H9 (cell line): ENCODE data around the gene UBE4A. TPM values are rescaled to one million over a fixed set of nuclear protein-coding genes. Genes with fewer than 3 reads are reported as not detected.

Experiments used
- DNase-seq: peaks from one replicate; pipeline ENCODE4 v3.0.0-alpha.2; 2017
- H2AFZ ChIP-seq: one replicate; pipeline ENCODE4 v1.6.1; 2013; ENCODE audit warnings: mild to moderate bottlenecking, low read length, control low read depth, moderate library complexity
- H2AK5ac ChIP-seq: 2 replicates; pipeline ENCODE4 v1.6.1; 2013; ENCODE audit warnings: low read length, control low read depth, mixed read lengths; ENCODE audit not compliant: insufficient read length
- H2BK120ac ChIP-seq: one replicate; pipeline ENCODE4 v1.6.1; 2013; ENCODE audit warnings: low read depth, mild to moderate bottlenecking, low read length, control low read depth, inconsistent platforms; ENCODE audit not compliant: poor library complexity, severe bottlenecking
- H2BK12ac ChIP-seq: 2 replicates; pipeline ENCODE4 v1.6.1; 2013; ENCODE audit warnings: low read length, control low read depth, mixed read lengths, low read depth; ENCODE audit not compliant: insufficient read length
- H2BK15ac ChIP-seq: 2 replicates; pipeline ENCODE4 v1.6.1; 2013; ENCODE audit warnings: low read depth, low read length, control low read depth
- H2BK20ac ChIP-seq: one replicate; pipeline ENCODE4 v1.6.1; 2013; ENCODE audit warnings: low read depth, mild to moderate bottlenecking, low read length, control low read depth, inconsistent platforms; ENCODE audit not compliant: poor library complexity, severe bottlenecking
- H2BK5ac ChIP-seq: 2 replicates; pipeline ENCODE4 v1.6.1; 2013; ENCODE audit warnings: low read length, control low read depth, mixed read lengths; ENCODE audit not compliant: insufficient read length
- H3K14ac ChIP-seq: 2 replicates; pipeline ENCODE4 v1.6.1; 2013; ENCODE audit warnings: low read length, control low read depth; ENCODE audit not compliant: insufficient read depth
- H3K18ac ChIP-seq: 2 replicates; pipeline ENCODE4 v1.6.1; 2013; ENCODE audit warnings: low read depth, mild to moderate bottlenecking, mixed read lengths, low read length, control low read depth; ENCODE audit not compliant: insufficient read length
- H3K23ac ChIP-seq: 2 replicates; pipeline ENCODE4 v1.6.1; 2013; ENCODE audit warnings: low read length, control low read depth, mixed read lengths, low read depth; ENCODE audit not compliant: insufficient read length
- H3K23me2 ChIP-seq: 2 replicates; pipeline ENCODE4 v1.6.1; 2013; ENCODE audit warnings: low read depth, mild to moderate bottlenecking, mixed read lengths, low read length, control low read depth; ENCODE audit not compliant: insufficient read length, poor library complexity, severe bottlenecking
- H3K27ac ChIP-seq: 2 replicates; pipeline ENCODE4 v1.5.1; 2013; ENCODE audit warnings: low read length, control low read depth, mixed read lengths, low read depth; ENCODE audit not compliant: insufficient read length
- H3K27me3 ChIP-seq: 2 replicates; pipeline ENCODE4 v1.6.1; 2013; ENCODE audit warnings: low read length, control low read depth, inconsistent platforms; ENCODE audit not compliant: insufficient read depth
- H3K4ac ChIP-seq: 2 replicates; pipeline ENCODE4 v1.6.1; 2013; ENCODE audit warnings: low read depth, mild to moderate bottlenecking, control low read depth, inconsistent platforms, low read length, moderate library complexity
- H3K4me1 ChIP-seq: 2 replicates; pipeline ENCODE4 v1.6.1; 2013; ENCODE audit warnings: low read length, control low read depth, inconsistent platforms; ENCODE audit not compliant: insufficient read depth
- H3K4me2 ChIP-seq: 2 replicates; pipeline ENCODE4 v1.6.1; 2013; ENCODE audit warnings: low read length, control low read depth, mixed read lengths; ENCODE audit not compliant: insufficient read length, insufficient read depth
- H3K56ac ChIP-seq: 2 replicates; pipeline ENCODE4 v1.6.1; 2013; ENCODE audit warnings: low read depth, mild to moderate bottlenecking, mixed read lengths, low read length, control low read depth; ENCODE audit not compliant: insufficient read length
- H3K79me1 ChIP-seq: 2 replicates; pipeline ENCODE4 v1.6.1; 2013; ENCODE audit warnings: low read depth, mild to moderate bottlenecking, moderate library complexity, low read length, control low read depth, inconsistent platforms; ENCODE audit not compliant: insufficient read depth, poor library complexity, severe bottlenecking
- H3K79me2 ChIP-seq: 2 replicates; pipeline ENCODE4 v1.6.1; 2013; ENCODE audit warnings: low read length, control low read depth, inconsistent platforms; ENCODE audit not compliant: insufficient read depth
- H3K9ac ChIP-seq: 2 replicates; pipeline ENCODE4 v1.6.1; 2013; ENCODE audit warnings: low read length, control low read depth, mixed read lengths; ENCODE audit not compliant: insufficient read length; ENCODE audit errors: extremely low read depth
- H3K9me3 ChIP-seq: one replicate; pipeline ENCODE4 v1.6.1; 2013; ENCODE audit warnings: low read depth, low read length, inconsistent platforms; ENCODE audit not compliant: control insufficient read depth
- H3T11ph ChIP-seq: one replicate; pipeline ENCODE4 v1.6.1; 2013; ENCODE audit warnings: mild to moderate bottlenecking, low read length, control low read depth, inconsistent platforms
- H4K20me1 ChIP-seq: one replicate; pipeline ENCODE4 v1.6.1; 2013; ENCODE audit not compliant: control insufficient read depth, insufficient read length, insufficient read depth
- H4K5ac ChIP-seq: 2 replicates; pipeline ENCODE4 v1.6.1; 2013; ENCODE audit warnings: low read depth, mild to moderate bottlenecking, mixed read lengths, low read length, control low read depth; ENCODE audit not compliant: insufficient read length
- H4K8ac ChIP-seq: replicated peaks from 2 replicates; pipeline ENCODE4 v1.6.1; 2013; ENCODE audit warnings: low read length, control low read depth, mixed read lengths, low read depth; ENCODE audit not compliant: insufficient read length
- H4K91ac ChIP-seq: 2 replicates; pipeline ENCODE4 v1.6.1; 2013; ENCODE audit warnings: low read depth, mild to moderate bottlenecking, moderate library complexity, mixed read lengths, low read length, control low read depth; ENCODE audit not compliant: insufficient read length
- H3K27ac Mint-ChIP-seq, 3 experiments: 2 replicates in 2 of 3; 3 replicates in 1 of 3; pipeline ENCODE4 v1.8.0; 2020 to 2021; ENCODE audit warnings: mixed read lengths in 3 of 3, mild to moderate bottlenecking in 1 of 3, moderate library complexity in 1 of 3
- H3K27me3 Mint-ChIP-seq: 2 replicates; pipeline ENCODE4 v1.8.0; 2021; ENCODE audit warnings: low read depth, mild to moderate bottlenecking, moderate library complexity, mixed read lengths
- H3K36me3 Mint-ChIP-seq, 3 experiments: 2 replicates in 2 of 3; 3 replicates in 1 of 3; pipeline ENCODE4 v1.8.0; 2020 to 2021; ENCODE audit warnings: low read depth in 3 of 3, mixed read lengths in 3 of 3; ENCODE audit not compliant: insufficient read depth in 1 of 3
- H3K4me1 Mint-ChIP-seq, 2 experiments: 2 replicates each; pipeline ENCODE4 v1.8.0; 2020; ENCODE audit warnings: mixed read lengths in 2 of 2
- H3K4me3 Mint-ChIP-seq, 2 experiments: 2 replicates in 1 of 2; 3 replicates in 1 of 2; pipeline ENCODE4 v1.8.0; 2020 to 2021; ENCODE audit warnings: mild to moderate bottlenecking in 2 of 2, mixed read lengths in 2 of 2, moderate library complexity in 1 of 2
- H3K9me3 Mint-ChIP-seq, 2 experiments: 2 replicates in 1 of 2; 3 replicates in 1 of 2; pipeline ENCODE4 v1.8.0; 2020; ENCODE audit warnings: mild to moderate bottlenecking in 2 of 2, mixed read lengths in 2 of 2, moderate library complexity in 1 of 2
- CTCF ChIP-seq: fragments of 200-600 bp; sonication (generic); conservative IDR thresholded peaks from 3 replicates; pipeline ENCODE4 v1.8.0; 2021; ENCODE audit warnings: antibody characterized with exemption, mild to moderate bottlenecking
- WGBS: extraction: QIAGEN DNeasy Blood & Tissue Kit; methylation state at CpG from one replicate; pipeline ENCODE4 v1.1.7; 2013; ENCODE audit warnings: missing lambda C conversion rate, low lambda C conversion rate, mixed read lengths; ENCODE audit not compliant: insufficient read length; ENCODE audit errors: extremely low coverage; 5-methylcytosine and 5-hydroxymethylcytosine counted together
- total RNA-seq: library from RNA; stranded (reverse); gene quantifications from 2 replicates; pipeline ENCODE4 v1.2.1, GENCODE V29; 2021

The UBE4A gene
- total RNA-seq, 1 experiment from 2014 or later = 33.7 TPM

DNA sequence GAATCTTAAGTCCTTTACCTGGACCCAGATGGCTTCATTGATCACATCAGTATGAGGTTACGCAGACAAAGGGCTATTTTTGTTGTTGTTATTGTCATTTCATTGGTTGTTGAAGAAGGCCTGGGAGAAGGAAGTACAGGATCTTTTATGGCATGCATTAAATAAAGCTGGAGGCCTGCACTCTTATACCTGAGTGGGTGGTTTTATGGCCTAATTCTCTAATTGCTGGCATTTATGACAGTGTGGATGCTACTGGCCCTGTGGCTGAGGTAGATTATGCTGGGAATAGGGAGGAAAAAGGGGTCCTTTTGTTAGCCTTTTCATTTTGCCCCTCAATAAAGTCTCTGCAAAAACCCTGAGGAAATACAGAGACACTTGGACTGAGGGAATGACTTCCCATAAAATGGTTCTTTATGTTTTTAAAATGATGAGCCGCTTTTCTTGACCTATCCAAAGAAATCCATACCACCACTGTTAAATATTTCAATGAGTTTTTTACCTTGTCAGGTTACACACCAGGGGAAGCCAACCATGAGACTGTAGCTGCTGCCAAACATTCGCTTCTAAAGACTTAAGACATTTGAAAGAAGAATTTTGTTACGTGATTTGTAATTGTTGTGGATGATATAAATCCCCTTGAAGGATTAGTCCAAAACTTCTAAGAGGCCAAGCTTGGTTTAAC lies 83.6 kb downstream of the UBE4A start:
- no peaks in the 10 kb centered on the region for H3K27me3 ChIP-seq
- H2BK120ac ChIP-seq = no peak overlapping the region
- H2BK5ac ChIP-seq = no peak overlapping the region
- H3K56ac ChIP-seq = no peak overlapping the region
- no peaks in the 10 kb centered on the region for H3K27me3 Mint-ChIP-seq
- H3K23me2 ChIP-seq = peaks cover 6% of the 10 kb centered on the region
- no peak overlapping the region for H2AK5ac ChIP-seq
- no peak for TF ChIP-seq CTCF
- H3K4me3 Mint-ChIP-seq = no peak overlapping the region
- no peak overlapping the region for H3K14ac ChIP-seq
- no peak overlapping the region for H4K5ac ChIP-seq
- H2BK15ac ChIP-seq = no peak overlapping the region
- peaks cover 52% of the 10 kb centered on the region; the same call in 1 of the 2 replicates for H3K79me2 ChIP-seq
- DNase-seq = no peak
- H3K23ac ChIP-seq = no peak overlapping the region
- no peaks in the 10 kb centered on the region for H3K9me3 Mint-ChIP-seq
- H3K9ac ChIP-seq = no peak overlapping the region
- H2BK12ac ChIP-seq = no peak overlapping the region
- no peak overlapping the region for H4K8ac ChIP-seq
- H2BK20ac ChIP-seq = no peak overlapping the region
- no peak overlapping the region for H3T11ph ChIP-seq
- no peak overlapping the region for H3K4ac ChIP-seq
- peaks cover 10% of the 10 kb centered on the region for H3K79me1 ChIP-seq
- H4K20me1 ChIP-seq = no peaks in the 10 kb centered on the region
- H3K4me1 Mint-ChIP-seq = peaks cover 49 to 62% of the 10 kb centered on the region in 2 experiments
- H3K4me2 ChIP-seq = no peak overlapping the region
- no peak overlapping the region for H3K27ac ChIP-seq
- peak overlapping the region in 1 of 3 experiments; percentile 12; a peak in 2 of 7 replicates for H3K27ac Mint-ChIP-seq
- H3K4me1 ChIP-seq = 0 out of 2 replicates have a peak, but pooled peaks cover 4% of the 10 kb centered on the region
- no peak overlapping the region for H2AFZ ChIP-seq
- H3K36me3 Mint-ChIP-seq = peaks cover 6 to 43% (median 12%) of the 10 kb centered on the region in 3 experiments; a peak in 6 of 7 replicates
- H4K91ac ChIP-seq = no peak overlapping the region
- no peaks in the 10 kb centered on the region for H3K9me3 ChIP-seq
- no CpG with 5 or more reads among the region's 4 CpGs for WGBS
- H3K18ac ChIP-seq = no peak overlapping the region
